ENCODE results near the gene CPAMD8. TPM values are rescaled to one million over a fixed set of nuclear protein-coding genes. Genes with fewer than 3 reads are reported as not detected.

The CPAMD8 gene
- total RNA-seq, 2 experiments from 2014 or later, result 0.32 to 1.2 TPM

DNA sequence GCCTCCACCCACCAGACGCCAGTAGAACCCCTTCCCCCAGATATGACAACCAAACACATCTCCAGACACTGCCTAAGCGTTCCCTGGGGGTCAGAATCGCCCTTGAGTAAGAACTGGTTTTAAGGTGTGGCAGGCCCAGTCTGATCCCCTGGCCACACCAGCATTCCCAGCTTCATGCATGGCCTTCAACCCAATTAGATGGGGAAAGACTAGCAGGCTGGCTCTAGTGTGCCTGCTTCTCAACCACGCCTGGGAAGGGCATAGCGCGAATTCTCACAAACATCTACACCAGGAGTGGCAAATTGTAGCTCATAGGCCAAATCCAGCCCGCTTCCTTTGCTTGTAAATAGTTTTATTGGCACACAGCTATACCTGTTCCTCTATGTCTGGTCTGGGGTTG lies 35.1 kb upstream of the CPAMD8 start:
- Histone ChIP-seq H3K9me2 (ENCODE audit: insufficient read depth, low read length) (no peaks in the 10 kb centered on the region), H2AFZ (ENCODE audit: low read length) (no peak overlapping the region), H3K4me2 (ENCODE audit: low read length) (no peak overlapping the region), H4K20me1 (ENCODE audit: insufficient read depth, low read length) (peaks cover 3% of the 10 kb centered on the region; the same call in 1 of the 2 replicates), H3K36me3 (ENCODE audit: insufficient read depth, low read length) (peaks cover 99% of the 10 kb centered on the region), H3K4me1 (ENCODE audit: insufficient read depth, low read length, poor library complexity, severe bottlenecking) (peaks cover 10% of the 10 kb centered on the region), H3K9me3 (ENCODE audit: low read length) (no peaks in the 10 kb centered on the region), H3K79me2 (ENCODE audit: insufficient read depth, low read depth, low read length) (peaks cover 50% of the 10 kb centered on the region), H3K27ac (ENCODE audit: low read depth, low read length, poor library complexity, severe bottlenecking) (no peak overlapping the region), H3K4me3 (ENCODE audit: low read depth, low read length, poor library complexity, severe bottlenecking) (no peak overlapping the region)
- no peak for DNase-seq (ENCODE audit: low spot score)
- BruUV-seq (replicated peaks), result no TSS peak
- TF ChIP-seq EZH2phosphoT487 (IDR thresholded peaks at IDR 0.05; ENCODE audit: borderline replicate concordance, low read depth, low read length), result no peak
- TF ChIP-seq, protein P1, sequence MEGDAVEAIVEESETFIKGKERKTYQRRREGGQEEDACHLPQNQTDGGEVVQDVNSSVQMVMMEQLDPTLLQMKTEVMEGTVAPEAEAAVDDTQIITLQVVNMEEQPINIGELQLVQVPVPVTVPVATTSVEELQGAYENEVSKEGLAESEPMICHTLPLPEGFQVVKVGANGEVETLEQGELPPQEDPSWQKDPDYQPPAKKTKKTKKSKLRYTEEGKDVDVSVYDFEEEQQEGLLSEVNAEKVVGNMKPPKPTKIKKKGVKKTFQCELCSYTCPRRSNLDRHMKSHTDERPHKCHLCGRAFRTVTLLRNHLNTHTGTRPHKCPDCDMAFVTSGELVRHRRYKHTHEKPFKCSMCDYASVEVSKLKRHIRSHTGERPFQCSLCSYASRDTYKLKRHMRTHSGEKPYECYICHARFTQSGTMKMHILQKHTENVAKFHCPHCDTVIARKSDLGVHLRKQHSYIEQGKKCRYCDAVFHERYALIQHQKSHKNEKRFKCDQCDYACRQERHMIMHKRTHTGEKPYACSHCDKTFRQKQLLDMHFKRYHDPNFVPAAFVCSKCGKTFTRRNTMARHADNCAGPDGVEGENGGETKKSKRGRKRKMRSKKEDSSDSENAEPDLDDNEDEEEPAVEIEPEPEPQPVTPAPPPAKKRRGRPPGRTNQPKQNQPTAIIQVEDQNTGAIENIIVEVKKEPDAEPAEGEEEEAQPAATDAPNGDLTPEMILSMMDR (conservative IDR thresholded peaks at IDR 0.05; ENCODE audit: low read length), result no peak
- POLR2A ChIA-PET, result interaction anchor here (0.6 kb wide), 1 partner anchor 14 kb away, joined by 3 read pairs; the partner anchor contains the start of gene MYO9B
- intact Hi-C loops (cut with micrococcal nuclease; ENCODE audit: unreplicated experiment), result no loop called here
- CTCF ChIA-PET (ENCODE audit: unreplicated experiment), result no interaction called here

DNA sequence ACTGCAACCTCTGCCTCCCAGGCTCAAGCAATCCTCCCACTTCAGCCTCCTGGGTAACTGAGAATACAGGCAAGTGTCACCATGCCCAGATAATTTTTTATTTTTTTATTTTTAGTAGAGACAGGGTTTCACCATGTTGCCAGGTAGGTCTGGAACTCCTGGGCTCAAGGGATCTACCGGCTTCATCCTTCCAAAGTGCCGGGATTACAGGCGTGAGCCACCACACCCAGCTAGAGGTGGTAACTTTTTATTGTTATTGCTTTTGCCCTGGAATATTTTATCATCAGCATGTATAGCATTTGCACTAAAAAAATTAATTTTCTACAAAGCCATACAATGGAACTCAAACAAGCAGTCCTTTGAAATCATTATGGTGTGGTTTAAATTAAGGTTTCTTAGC lies 34.6 kb upstream of the CPAMD8 start:
- Histone ChIP-seq H3K4me1 (ENCODE audit: insufficient read depth, low read length, poor library complexity, severe bottlenecking) (peaks cover 10% of the 10 kb centered on the region), H3K9me2 (ENCODE audit: insufficient read depth, low read length) (no peaks in the 10 kb centered on the region), H3K4me3 (ENCODE audit: low read depth, low read length, poor library complexity, severe bottlenecking) (no peak overlapping the region), H3K9me3 (ENCODE audit: low read length) (no peaks in the 10 kb centered on the region), H3K4me2 (ENCODE audit: low read length) (no peak overlapping the region), H2AFZ (ENCODE audit: low read length) (no peak overlapping the region), H4K20me1 (ENCODE audit: insufficient read depth, low read length) (peaks cover 2% of the 10 kb centered on the region; the same call in 1 of the 2 replicates), H3K27ac (ENCODE audit: low read depth, low read length, poor library complexity, severe bottlenecking) (no peak overlapping the region), H3K79me2 (ENCODE audit: insufficient read depth, low read depth, low read length) (peaks cover 46% of the 10 kb centered on the region), H3K36me3 (ENCODE audit: insufficient read depth, low read length) (peaks cover 99% of the 10 kb centered on the region)
- no peak for DNase-seq (ENCODE audit: low spot score)
- intact Hi-C loops (cut with micrococcal nuclease; ENCODE audit: unreplicated experiment), result no loop called here
- POLR2A ChIA-PET, result no interaction called here
- no TSS peak for BruUV-seq (replicated peaks)
- CTCF ChIA-PET (ENCODE audit: unreplicated experiment), result no interaction called here
- TF ChIP-seq EZH2phosphoT487 (IDR thresholded peaks at IDR 0.05; ENCODE audit: borderline replicate concordance, low read depth, low read length), result no peak
- TF ChIP-seq, protein P1 (conservative IDR thresholded peaks at IDR 0.05; ENCODE audit: low read length), result no peak

DNA sequence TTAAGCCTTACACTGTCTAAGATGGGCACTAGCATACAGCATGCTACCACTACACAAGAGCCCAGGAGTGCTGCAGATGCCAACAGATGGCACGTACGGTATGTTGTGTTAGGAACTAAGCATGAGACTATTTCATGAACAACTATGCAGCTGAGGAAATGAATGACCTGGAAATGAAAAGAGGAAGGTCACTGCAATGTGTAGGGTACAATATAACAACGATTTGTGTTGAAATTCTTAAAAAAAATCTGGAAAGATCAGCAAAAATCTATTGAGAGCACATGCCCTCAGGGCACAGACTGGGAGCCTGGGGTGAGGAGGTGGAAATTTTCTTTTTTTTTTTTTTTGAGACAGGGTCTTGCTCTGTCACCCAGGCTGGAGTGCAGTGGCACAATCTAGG lies 34.2 kb upstream of the CPAMD8 start:
- ChIA-PET POLR2A (no interaction called here), CTCF (ENCODE audit: unreplicated experiment) (no interaction called here)
- Histone ChIP-seq H3K4me3 (ENCODE audit: low read depth, low read length, poor library complexity, severe bottlenecking) (no peak overlapping the region), H3K4me2 (ENCODE audit: low read length) (no peak overlapping the region), H3K27ac (ENCODE audit: low read depth, low read length, poor library complexity, severe bottlenecking) (no peak overlapping the region), H3K4me1 (ENCODE audit: insufficient read depth, low read length, poor library complexity, severe bottlenecking) (peaks cover 10% of the 10 kb centered on the region), H4K20me1 (ENCODE audit: insufficient read depth, low read length) (no peaks in the 10 kb centered on the region; the same call in 1 of the 2 replicates), H3K79me2 (ENCODE audit: insufficient read depth, low read depth, low read length) (peaks cover 41% of the 10 kb centered on the region), H2AFZ (ENCODE audit: low read length) (no peak overlapping the region), H3K36me3 (ENCODE audit: insufficient read depth, low read length) (peaks cover 99% of the 10 kb centered on the region), H3K9me3 (ENCODE audit: low read length) (no peaks in the 10 kb centered on the region), H3K9me2 (ENCODE audit: insufficient read depth, low read length) (no peaks in the 10 kb centered on the region)
- intact Hi-C loops (cut with micrococcal nuclease; ENCODE audit: unreplicated experiment), result no loop called here
- no peak for DNase-seq (ENCODE audit: low spot score)
- no TSS peak for BruUV-seq (replicated peaks)
- TF ChIP-seq, protein P1 (conservative IDR thresholded peaks at IDR 0.05; ENCODE audit: low read length), result no peak
- TF ChIP-seq EZH2phosphoT487 (IDR thresholded peaks at IDR 0.05; ENCODE audit: borderline replicate concordance, low read depth, low read length), result no peak
